HCT116 (cell line): Measurements from ENCODE around the gene SRCIN1.

ENCODE experiments used
- CEBPB ChIP-seq: IDR thresholded peaks from 2 replicates; pipeline ENCODE4 v1.6.1; 2012; ENCODE audit warnings: low read depth
- CTCF ChIP-seq, 3 experiments: fragments of 200-600 bp in 1 of 3; sonication (generic) in 1 of 3; IDR thresholded peaks in 2 of 3; conservative IDR thresholded peaks in 1 of 3; 2 replicates each; pipeline ENCODE4 v1.5.1; 2012 to 2017; ENCODE audit warnings: low read depth in 2 of 3, low read length in 2 of 3, antibody characterized with exemption in 1 of 3, borderline replicate concordance in 1 of 3, control low read depth in 1 of 3, mild to moderate bottlenecking in 1 of 3, mixed read lengths in 1 of 3, mixed run types in 1 of 3, moderate library complexity in 1 of 3; ENCODE audit not compliant: insufficient read depth in 1 of 3
- EGR1 ChIP-seq: IDR thresholded peaks from 2 replicates; pipeline ENCODE4 v1.6.1; 2012; ENCODE audit warnings: low read depth
- EZH2 ChIP-seq: fragments of 200-600 bp; sonication (generic); IDR thresholded peaks from 2 replicates; pipeline ENCODE4 v1.6.1; 2017; ENCODE audit warnings: antibody characterized with exemption, mixed run types
- EZH2phosphoT487 ChIP-seq: fragments of 200-600 bp; IDR thresholded peaks from 2 replicates; pipeline ENCODE4 v1.6.1; 2018; ENCODE audit warnings: antibody characterized with exemption, borderline replicate concordance
- JUND ChIP-seq: IDR thresholded peaks from 2 replicates; pipeline ENCODE4 v1.6.1; 2012
- MAX ChIP-seq: IDR thresholded peaks from 2 replicates; pipeline ENCODE4 v1.6.1; 2012
- POLR2A ChIP-seq: IDR thresholded peaks from 2 replicates; pipeline ENCODE4 v1.7.0; 2011; ENCODE audit warnings: borderline replicate concordance; ENCODE audit not compliant: insufficient read depth, insufficient read length; ENCODE audit errors: extremely low read depth
- SP1 ChIP-seq: IDR thresholded peaks from 2 replicates; pipeline ENCODE4 v1.6.1; 2012; ENCODE audit warnings: low read depth
- ZBTB33 ChIP-seq: IDR thresholded peaks from 2 replicates; pipeline ENCODE4 v1.6.1; 2011; ENCODE audit warnings: mild to moderate bottlenecking, low read length, moderate library complexity; ENCODE audit not compliant: insufficient replicate concordance; ENCODE audit errors: extremely low read depth
- ZFX ChIP-seq: fragments of 450-650 bp; IDR thresholded peaks from 2 replicates; pipeline ENCODE4 v1.6.1; 2017
- ZNF274 ChIP-seq: fragments of 200-500 bp; sonication (Bioruptor generic); IDR thresholded peaks from 2 replicates; pipeline ENCODE4 v1.6.1; 2014; ENCODE audit warnings: mild to moderate bottlenecking, low read depth, low read length, inconsistent platforms

GRCh38 chr17:38508954-38509771 is 96.6 kb downstream of the SRCIN1 start:
- peak; percentile 53 to 91 (median 81); a peak in 5 of 6 replicates for TF ChIP-seq CTCF (IDR thresholded peaks at IDR 0.05 in 2 of 3, conservative IDR thresholded peaks at IDR 0.05 in 1 of 3; ENCODE audit: borderline replicate concordance in 1 of 3, insufficient read depth in 1 of 3, low read depth in 2 of 3, low read length in 2 of 3)
- no peak for TF ChIP-seq EZH2
- TF ChIP-seq CEBPB, result no peak
- no peak for TF ChIP-seq EZH2phosphoT487
- no peak for TF ChIP-seq MAX
- no peak for TF ChIP-seq ZBTB33
- TF ChIP-seq POLR2A, result no peak
- no peak for TF ChIP-seq SP1
- TF ChIP-seq ZFX, result no peak
- TF ChIP-seq ZNF274, result no peak
- no peak for TF ChIP-seq EGR1
- TF ChIP-seq JUND, result no peak
